ENCODE results near the gene CRYAB. TPM values are rescaled to one million over a fixed set of nuclear protein-coding genes. Genes with fewer than 3 reads are reported as not detected.

Gene CRYAB
- total RNA-seq, 1 experiment from 2014 or later, result 2.1 TPM

GRCh38 chr11:111918390-111919256 lies 7.1 kb upstream of the CRYAB start, which contains the start of gene C11orf52 (continued):
- TF ChIP-seq USF1 (CRISPR knock-in tag; IDR thresholded peaks at IDR 0.05), result no peak
- no peak for TF ChIP-seq NFE2L1 (CRISPR knock-in tag; IDR thresholded peaks at IDR 0.05)
- no peak for TF ChIP-seq KAT7 (CRISPR knock-in tag; IDR thresholded peaks at IDR 0.05; ENCODE audit: borderline replicate concordance)
- TF ChIP-seq AR (CRISPR knock-in tag; IDR thresholded peaks at IDR 0.05), result no peak
- no peak for TF ChIP-seq RELA (CRISPR knock-in tag; IDR thresholded peaks at IDR 0.05; ENCODE audit: borderline replicate concordance)
- no peak for TF ChIP-seq NR3C1 (CRISPR knock-in tag; conservative IDR thresholded peaks at IDR 0.05; ENCODE audit: low read depth)
- 0 out of 2 replicates have a peak, but pooled peaks have one; percentile 19 for TF ChIP-seq GTF2I (CRISPR knock-in tag; conservative IDR thresholded peaks at IDR 0.05)
- TF ChIP-seq ZNF317 (CRISPR knock-in tag; IDR thresholded peaks at IDR 0.05; ENCODE audit: borderline replicate concordance, low read depth), result no peak
- no peak for TF ChIP-seq SOX15 (CRISPR knock-in tag; IDR thresholded peaks at IDR 0.05)
- TF ChIP-seq ZBTB21 (CRISPR knock-in tag; IDR thresholded peaks at IDR 0.05; ENCODE audit: borderline replicate concordance), result no peak
- no peak for TF ChIP-seq NFATC4 (CRISPR knock-in tag; IDR thresholded peaks at IDR 0.05)
- no peak for TF ChIP-seq ESRRA (CRISPR knock-in tag; IDR thresholded peaks at IDR 0.05; ENCODE audit: borderline replicate concordance)
- TF ChIP-seq ZNF121 (CRISPR knock-in tag; IDR thresholded peaks at IDR 0.05), result no peak
- no peak for TF ChIP-seq USF2 (CRISPR knock-in tag; IDR thresholded peaks at IDR 0.05)
- no peak for TF ChIP-seq ZNF671 (CRISPR knock-in tag; IDR thresholded peaks at IDR 0.05)
- no peak for TF ChIP-seq ATF2 (CRISPR knock-in tag; IDR thresholded peaks at IDR 0.05; ENCODE audit: borderline replicate concordance, low read depth)
- no peak for TF ChIP-seq ATF6 (CRISPR knock-in tag; IDR thresholded peaks at IDR 0.05)
- TF ChIP-seq MYBL2 (CRISPR knock-in tag; IDR thresholded peaks at IDR 0.05), result peak; percentile 25; the same call in 1 of the 2 replicates
- no peak for TF ChIP-seq ZNF416 (CRISPR knock-in tag; IDR thresholded peaks at IDR 0.05)
- no peak for TF ChIP-seq ERG (CRISPR knock-in tag; IDR thresholded peaks at IDR 0.05)
- TF ChIP-seq SP1 (CRISPR knock-in tag; conservative IDR thresholded peaks at IDR 0.05), result 0 out of 2 replicates have a peak, but pooled peaks have one; percentile 42
- no peak for TF ChIP-seq CTCF (IDR thresholded peaks at IDR 0.05)
- no peak for TF ChIP-seq TCF7 (CRISPR knock-in tag; IDR thresholded peaks at IDR 0.05; ENCODE audit: low read depth)
- no peak for TF ChIP-seq JUN (CRISPR knock-in tag; IDR thresholded peaks at IDR 0.05)
- peak; percentile 36; the same call in 1 of the 2 replicates for TF ChIP-seq ZNF232 (CRISPR knock-in tag; IDR thresholded peaks at IDR 0.05)

Data from WTC11 (cell line).